Measurements from ENCODE around the gene ING5. TPM values are rescaled to one million over a fixed set of nuclear protein-coding genes. Genes with fewer than 3 reads are reported as not detected.

ING5 gene
- total RNA-seq, 1 donor from 2014 or later, result 56.9 TPM

DNA sequence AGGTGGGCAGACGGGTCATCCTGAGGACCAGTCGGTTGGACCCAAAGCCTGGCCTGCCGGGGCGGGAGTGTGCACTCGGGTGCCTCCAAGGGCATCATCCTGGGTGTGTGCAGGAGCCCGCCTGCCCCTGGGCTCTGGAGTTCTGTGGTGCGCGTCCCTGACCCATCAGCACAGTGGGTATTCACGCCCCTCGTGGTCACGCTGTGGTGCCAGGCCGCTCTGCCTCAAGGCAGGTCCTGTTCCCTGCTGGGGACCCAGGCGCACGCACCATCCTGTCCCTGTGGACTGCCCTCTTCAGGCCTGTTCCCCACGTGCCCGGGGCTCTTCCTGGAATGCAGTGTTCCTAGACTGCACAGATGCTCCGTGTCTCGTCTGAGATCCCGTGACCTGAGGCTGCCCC lies 18.3 kb downstream of the ING5 start:
- no peak overlapping the region for H3K4me3 Mint-ChIP-seq
- no peak for TF ChIP-seq CTCF (IDR thresholded peaks at IDR 0.05; ENCODE audit: unreplicated experiment)
- H3K9me3 Mint-ChIP-seq, result peaks cover 23% of the 10 kb centered on the region
- no peak for DNase-seq (ENCODE audit: low spot score in 2 of 2, unreplicated experiment in 2 of 2)
- peaks cover 65% of the 10 kb centered on the region for H3K36me3 Mint-ChIP-seq
- no peaks in the 10 kb centered on the region for H3K27me3 Mint-ChIP-seq (ENCODE audit: low read depth)
- no peaks in the 10 kb centered on the region for H3K4me1 Mint-ChIP-seq
- no peak overlapping the region for H3K27ac Mint-ChIP-seq

- Mint-ChIP-seq H3K27ac (no peak overlapping the region), H3K4me3 (no peak overlapping the region), H3K4me1 (no peaks in the 10 kb centered on the region), H3K9me3 (peaks cover 24% of the 10 kb centered on the region), H3K36me3 (peaks cover 67% of the 10 kb centered on the region), H3K27me3 (ENCODE audit: low read depth) (no peaks in the 10 kb centered on the region)
- TF ChIP-seq CTCF (IDR thresholded peaks at IDR 0.05; ENCODE audit: unreplicated experiment), result no peak
- DNase-seq (ENCODE audit: low spot score in 2 of 2, unreplicated experiment in 2 of 2), result no peak
Measured at GRCh38 chr2:241720560-241720959, 18.7 kb downstream of the ING5 start.

DNA sequence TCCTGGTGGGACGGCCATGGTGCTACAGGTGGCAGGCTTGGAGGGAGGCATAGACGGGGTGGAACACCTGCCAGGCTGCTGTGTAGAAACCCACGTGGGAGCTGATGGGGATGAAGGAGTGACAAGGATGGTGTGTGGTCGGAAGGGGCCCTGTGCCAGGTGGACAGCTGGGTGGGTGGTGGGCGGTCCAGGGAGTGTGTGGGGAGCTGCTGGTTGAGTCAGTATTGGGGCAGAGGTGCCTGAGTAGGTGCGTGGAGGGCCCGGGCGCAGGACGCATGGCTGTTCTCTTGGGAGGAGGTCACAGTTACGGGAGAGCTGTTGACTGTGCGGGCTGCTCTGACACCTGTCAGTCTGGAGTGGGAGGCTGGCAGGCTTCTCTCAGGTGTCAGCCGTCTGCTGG lies 20.0 kb downstream of the ING5 start:
- Mint-ChIP-seq H3K27ac (no peak overlapping the region), H3K36me3 (peaks cover 65% of the 10 kb centered on the region), H3K9me3 (peaks cover 26% of the 10 kb centered on the region), H3K27me3 (ENCODE audit: low read depth) (no peaks in the 10 kb centered on the region), H3K4me3 (no peak overlapping the region), H3K4me1 (no peaks in the 10 kb centered on the region)
- no peak for DNase-seq (ENCODE audit: low spot score in 2 of 2, unreplicated experiment in 2 of 2)
- no peak for TF ChIP-seq CTCF (IDR thresholded peaks at IDR 0.05; ENCODE audit: unreplicated experiment)

- no peaks in the 10 kb centered on the region for H3K27me3 Mint-ChIP-seq (ENCODE audit: low read depth)
- no peak for DNase-seq (ENCODE audit: low spot score in 2 of 2, unreplicated experiment in 2 of 2)
- H3K27ac Mint-ChIP-seq, result no peak overlapping the region
- no peak overlapping the region for H3K4me3 Mint-ChIP-seq
- TF ChIP-seq CTCF (IDR thresholded peaks at IDR 0.05; ENCODE audit: unreplicated experiment), result no peak
- H3K4me1 Mint-ChIP-seq, result no peaks in the 10 kb centered on the region
- H3K9me3 Mint-ChIP-seq, result peaks cover 26% of the 10 kb centered on the region
- peaks cover 61% of the 10 kb centered on the region for H3K36me3 Mint-ChIP-seq
Measured at GRCh38 chr2:241722896-241723454, 21.1 kb downstream of the ING5 start.

DNA sequence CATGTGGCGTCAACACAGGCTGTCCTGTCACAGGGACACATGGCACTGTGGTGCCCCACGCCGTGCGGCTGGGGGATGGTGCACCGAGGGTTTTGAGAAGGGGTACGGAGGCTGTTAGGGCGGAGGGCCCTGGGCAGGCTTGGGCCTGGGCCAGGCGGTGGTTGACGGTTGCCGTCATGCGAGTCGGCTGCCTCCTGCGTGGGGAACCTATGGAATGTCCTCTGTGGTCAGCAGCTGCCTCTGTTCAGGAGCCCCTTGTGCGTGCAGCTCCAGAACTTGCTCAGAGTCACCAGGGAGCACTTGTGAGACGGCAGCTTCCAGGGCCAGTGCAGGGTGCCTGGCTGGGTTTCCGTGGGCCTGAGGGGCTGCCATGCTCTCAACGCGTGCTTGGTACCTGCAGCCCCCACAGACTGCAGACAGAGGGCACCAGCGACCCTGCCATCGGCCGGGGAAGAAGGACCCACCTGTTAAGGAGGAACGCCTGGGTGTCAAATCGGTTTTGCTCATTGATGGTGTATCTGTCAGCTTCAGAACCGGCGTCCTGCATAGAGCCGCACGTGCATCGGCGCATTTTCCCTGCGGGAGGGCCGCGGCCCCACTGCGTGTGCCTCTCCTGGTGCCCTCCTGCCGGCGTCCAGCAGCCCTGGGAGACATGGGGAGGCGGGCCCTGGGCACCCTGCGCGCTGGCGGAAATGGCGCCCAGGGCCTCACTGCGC lies 22.6 kb downstream of the ING5 start:
- Mint-ChIP-seq H3K27me3 (ENCODE audit: low read depth) (no peaks in the 10 kb centered on the region), H3K4me3 (no peak overlapping the region), H3K4me1 (no peaks in the 10 kb centered on the region), H3K9me3 (peaks cover 26% of the 10 kb centered on the region), H3K27ac (no peak overlapping the region), H3K36me3 (peaks cover 59% of the 10 kb centered on the region)
- no peak for DNase-seq (ENCODE audit: low spot score in 2 of 2, unreplicated experiment in 2 of 2)
- TF ChIP-seq CTCF (IDR thresholded peaks at IDR 0.05; ENCODE audit: unreplicated experiment), result no peak
